Upper lobe of right lung (tissue), 1 donor: Measurements from ENCODE around the gene RBMS3. TPM values are rescaled to one million over a fixed set of nuclear protein-coding genes. Genes with fewer than 3 reads are reported as not detected.

ENCODE experiments used
- ATAC-seq: fragments of 200-7000 bp; cut with Tn5 transposase; one replicate; pipeline ENCODE4 v1.9.1; 2020; ENCODE audit warnings: mild to moderate bottlenecking, moderate library complexity
- DNase-seq: peaks from one replicate; pipeline ENCODE4 v3.0.0-alpha.2; 2020
- H3K27ac ChIP-seq: fragments of 200-600 bp; one replicate; pipeline ENCODE4 v1.8.0; 2022
- H3K27me3 ChIP-seq: fragments of 200-600 bp; one replicate; pipeline ENCODE4 v1.8.0; 2022; ENCODE audit warnings: mild to moderate bottlenecking
- H3K36me3 ChIP-seq: fragments of 200-600 bp; one replicate; pipeline ENCODE4 v1.8.0; 2022
- H3K4me1 ChIP-seq: fragments of 200-600 bp; one replicate; pipeline ENCODE4 v1.8.0; 2022
- H3K4me3 ChIP-seq: fragments of 200-600 bp; one replicate; pipeline ENCODE4 v1.8.0; 2022; ENCODE audit warnings: mild to moderate bottlenecking
- H3K9me3 ChIP-seq: fragments of 200-600 bp; one replicate; pipeline ENCODE4 v1.8.0; 2022
- CTCF ChIP-seq: fragments of 200-600 bp; IDR thresholded peaks from one replicate; pipeline ENCODE4 v1.8.0; 2022; ENCODE audit warnings: antibody characterized with exemption
- intact Hi-C: fragments of 100-400 bp; cut with DNase I; formaldehyde crosslinking; loops from one replicate; pipeline ENCODE4 v1.11.0; 2022
- total RNA-seq: library from RNA; stranded (reverse); fragmentation: NEBNext Ultra II Directional; extraction: Animal tissue kit (Norgen Biotek cat#: 25700); gene quantifications from one replicate; pipeline ENCODE4 v1.2.1, GENCODE V29; 2021
- donor health status: DM: no; HTN: yes; CAD: no; lungs with severe emphysema.

Gene RBMS3
- total RNA-seq, 1 donor from 2014 or later, result 85.9 TPM

GRCh38 chr3:29412110-29412509 lies 131.2 kb downstream of the RBMS3 start:
- TF ChIP-seq CTCF, result no peak
- Histone ChIP-seq H3K9me3 (no peaks in the 10 kb centered on the region), H3K27ac (no peak overlapping the region), H3K4me1 (peaks cover 25% of the 10 kb centered on the region), H3K27me3 (no peaks in the 10 kb centered on the region), H3K4me3 (no peak overlapping the region), H3K36me3 (no peaks in the 10 kb centered on the region)
- DNase-seq (no peak), ATAC-seq (no peak)
- intact Hi-C loops, result no loop called here

- DNase-seq (no peak), ATAC-seq (no peak)
- TF ChIP-seq CTCF, result no peak
- H3K4me1 ChIP-seq, result peaks cover 13% of the 10 kb centered on the region
- H3K27me3 ChIP-seq, result no peaks in the 10 kb centered on the region
- intact Hi-C loops, result no loop called here
- no peaks in the 10 kb centered on the region for H3K36me3 ChIP-seq
- H3K4me3 ChIP-seq, result no peak overlapping the region
- no peak overlapping the region for H3K27ac ChIP-seq
- no peaks in the 10 kb centered on the region for H3K9me3 ChIP-seq
Observed at GRCh38 chr3:29414468-29415224, 133.8 kb downstream of the RBMS3 start.

GRCh38 chr3:29415482-29416223 lies 134.8 kb downstream of the RBMS3 start:
- H3K36me3 ChIP-seq, result no peaks in the 10 kb centered on the region
- TF ChIP-seq CTCF, result no peak
- no peak overlapping the region for H3K4me3 ChIP-seq
- no peaks in the 10 kb centered on the region for H3K27me3 ChIP-seq
- intact Hi-C loops, result no loop called here
- no peaks in the 10 kb centered on the region for H3K9me3 ChIP-seq
- H3K4me1 ChIP-seq, result peaks cover 13% of the 10 kb centered on the region
- DNase-seq (no peak), ATAC-seq (no peak)
- no peak overlapping the region for H3K27ac ChIP-seq

- Histone ChIP-seq H3K9me3 (no peaks in the 10 kb centered on the region), H3K27ac (no peak overlapping the region), H3K4me1 (peaks cover 13% of the 10 kb centered on the region), H3K36me3 (no peaks in the 10 kb centered on the region), H3K4me3 (no peak overlapping the region), H3K27me3 (no peaks in the 10 kb centered on the region)
- no peak for ATAC-seq
- TF ChIP-seq CTCF, result no peak
- DNase-seq, result no peak
- intact Hi-C loops, result no loop called here
Observed at GRCh38 chr3:29416514-29416913, 135.6 kb downstream of the RBMS3 start.

- no peaks in the 10 kb centered on the region for H3K9me3 ChIP-seq
- no peak overlapping the region for H3K27ac ChIP-seq
- TF ChIP-seq CTCF, result no peak
- no peak for ATAC-seq
- H3K36me3 ChIP-seq, result no peaks in the 10 kb centered on the region
- no peaks in the 10 kb centered on the region for H3K27me3 ChIP-seq
- H3K4me3 ChIP-seq, result no peak overlapping the region
- DNase-seq, result no peak
- peaks cover under 1% of the 10 kb centered on the region for H3K4me1 ChIP-seq
- intact Hi-C loops, result no loop called here
Observed at GRCh38 chr3:29420106-29420505, 139.2 kb downstream of the RBMS3 start.
